G401 (cell line): ENCODE results near the gene NRIP2. TPM values are rescaled to one million over a fixed set of nuclear protein-coding genes. Genes with fewer than 3 reads are reported as not detected.

Source experiments
- DNase-seq: peaks from one replicate; pipeline ENCODE4 v3.0.0-alpha.2; 2015; ENCODE audit warnings: low spot score
- in situ Hi-C: cut with HindIII; loops from 2 replicates; pipeline ENCODE4 v1.10.0; 2016; ENCODE audit warnings: low sequenced_read_pairs, mixed read lengths
- total RNA-seq: library from RNA; depleted of rRNA; stranded (reverse); fragments of >200 nt; shearing (Covaris generic); gene quantifications from 2 replicates; pipeline ENCODE4 v1.2.3, GENCODE V29; 2014

Gene NRIP2
- total RNA-seq, 1 experiment from 2014 or later: not detected

GRCh38 chr12:2853626-2854025 is 18.8 kb upstream of the NRIP2 start:
- DNase-seq: peak; percentile 83
- in situ Hi-C loops: no loop called here

- in situ Hi-C loops: no loop called here
Measured at GRCh38 chr12:2851931-2852330, 17.1 kb upstream of the NRIP2 start.

GRCh38 chr12:2845280-2845679 is 10.4 kb upstream of the NRIP2 start:
- no peak for DNase-seq
- in situ Hi-C loops: no loop called here

More at GRCh38 chr12:2851931-2852330, 17.1 kb upstream of the NRIP2 start:
- no peak for DNase-seq

- no peak for DNase-seq
- in situ Hi-C loops: no loop called here
Measured at GRCh38 chr12:2844786-2845185, 10.0 kb upstream of the NRIP2 start.

GRCh38 chr12:2842948-2843347 is 8.1 kb upstream of the NRIP2 start:
- no peak for DNase-seq
- in situ Hi-C loops: no loop called here

- in situ Hi-C loops: no loop called here
- peak; percentile 73 for DNase-seq
Measured at GRCh38 chr12:2841056-2841650, 6.3 kb upstream of the NRIP2 start.

GRCh38 chr12:2836574-2836973 is 1.7 kb upstream of the NRIP2 start:
- in situ Hi-C loops: no loop called here
- no peak for DNase-seq

GRCh38 chr12:2835691-2836403 is 1.0 kb upstream of the NRIP2 start:
- in situ Hi-C loops: no loop called here
- DNase-seq: no peak

- in situ Hi-C loops: no loop called here
- DNase-seq: peak; percentile 60
Measured at GRCh38 chr12:2833810-2834209, 1.0 kb downstream of the NRIP2 start.

- peak; percentile 79 for DNase-seq
- in situ Hi-C loops: no loop called here
Measured at GRCh38 chr12:2833327-2833726, 1.5 kb downstream of the NRIP2 start.

- DNase-seq: peak; percentile 51
- in situ Hi-C loops: no loop called here
Measured at GRCh38 chr12:2832550-2833127, 2.2 kb downstream of the NRIP2 start.

GRCh38 chr12:2829275-2829674 is 5.6 kb downstream of the NRIP2 start:
- in situ Hi-C loops: no loop called here

GRCh38 chr12:2826721-2827515 is 7.9 kb downstream of the NRIP2 start:
- in situ Hi-C loops: no loop called here
- DNase-seq: peak; percentile 75

More at GRCh38 chr12:2829275-2829674, 5.6 kb downstream of the NRIP2 start:
- DNase-seq: no peak

GRCh38 chr12:2826036-2826435 is 8.8 kb downstream of the NRIP2 start:
- in situ Hi-C loops: no loop called here
- DNase-seq: no peak

GRCh38 chr12:2825132-2825531 is 9.7 kb downstream of the NRIP2 start:
- no peak for DNase-seq
- in situ Hi-C loops: no loop called here

- in situ Hi-C loops: no loop called here
- no peak for DNase-seq
Measured at GRCh38 chr12:2824541-2824940, 10.3 kb downstream of the NRIP2 start.

GRCh38 chr12:2823483-2823882 is 11.4 kb downstream of the NRIP2 start:
- DNase-seq: no peak
- in situ Hi-C loops: no loop called here

- in situ Hi-C loops: no loop called here
- no peak for DNase-seq
Measured at GRCh38 chr12:2820432-2820831, 14.4 kb downstream of the NRIP2 start.

- no peak for DNase-seq
- in situ Hi-C loops: no loop called here
Measured at GRCh38 chr12:2819810-2820209, 15.0 kb downstream of the NRIP2 start.
